A673 (cell line): Measurements from ENCODE around the gene PTGES2. TPM values are rescaled to one million over a fixed set of nuclear protein-coding genes. Genes with fewer than 3 reads are reported as not detected.

Experiments
- BruUV-seq: library from RNA; stranded (reverse); fragments of 400-500 nt; replicated peaks from 2 replicates; lab custom pipeline; 2021; lab: Mats Ljungman, UMichigan
- CTCF ChIA-PET: fragments of 300-600 bp; sonication (Branson Sonifier 250); formaldehyde crosslinking; loops from one replicate; lab custom pipeline; 2022; ENCODE audit warnings: antibody characterized with exemption; lab: Charles Lee
- POLR2A ChIA-PET: fragments of 300-600 bp; sonication (Branson Sonifier 250); formaldehyde crosslinking; loops from one replicate; lab custom pipeline; 2022; ENCODE audit warnings: antibody characterized with exemption; ENCODE audit not compliant: low non-redundant PET; lab: Charles Lee
- DNase-seq: peaks from one replicate; pipeline ENCODE4 v3.0.0-alpha.2; 2015; ENCODE audit warnings: low spot score
- H3K27ac ChIP-seq: fragments of 200-600 bp; sonication (generic); 2 replicates; pipeline ENCODE4 v1.5.1; 2016; ENCODE audit warnings: mixed run types, low read depth, mild to moderate bottlenecking, mixed read lengths, antibody characterized with exemption, low read length; ENCODE audit not compliant: poor library complexity, severe bottlenecking
- H3K27me3 ChIP-seq: fragments of 200-600 bp; sonication (generic); replicated peaks from 2 replicates; pipeline ENCODE4 v1.6.1; 2017; ENCODE audit warnings: mixed run types, low read depth, mild to moderate bottlenecking, mixed read lengths, antibody characterized with exemption, low read length; ENCODE audit not compliant: insufficient read depth, poor library complexity
- H3K36me3 ChIP-seq: fragments of 200-600 bp; sonication (generic); 2 replicates; pipeline ENCODE4 v1.6.1; 2016; ENCODE audit warnings: mixed run types, mild to moderate bottlenecking, mixed read lengths, antibody characterized with exemption, low read length; ENCODE audit not compliant: insufficient read depth, poor library complexity, severe bottlenecking
- H3K4me1 ChIP-seq: fragments of 200-600 bp; sonication (generic); 2 replicates; pipeline ENCODE4 v1.6.1; 2017; ENCODE audit warnings: mixed run types, mild to moderate bottlenecking, mixed read lengths, antibody characterized with exemption, low read length; ENCODE audit not compliant: insufficient read depth, poor library complexity, severe bottlenecking
- H3K4me3 ChIP-seq: fragments of 200-600 bp; sonication (generic); 2 replicates; pipeline ENCODE4 v1.5.1; 2016; ENCODE audit warnings: low read depth, mixed run types, mild to moderate bottlenecking, mixed read lengths, low read length; ENCODE audit not compliant: poor library complexity, severe bottlenecking
- H3K9me3 ChIP-seq: fragments of 200-600 bp; sonication (generic); 2 replicates; pipeline ENCODE4 v1.6.1; 2016; ENCODE audit warnings: mixed run types, low read depth, mild to moderate bottlenecking, mixed read lengths, antibody characterized with exemption, low read length; ENCODE audit not compliant: poor library complexity, severe bottlenecking
- CTCF ChIP-seq: fragments of 300-800, 200-600 bp; sonication (generic); conservative IDR thresholded peaks from 2 replicates; pipeline ENCODE4 v1.5.1; 2017; ENCODE audit warnings: low read depth, mild to moderate bottlenecking, antibody characterized with exemption, low read length, moderate library complexity, mixed read lengths
- EZH2 ChIP-seq: fragments of 200-600 bp; sonication (generic); IDR thresholded peaks from 2 replicates; pipeline ENCODE4 v1.6.1; 2017; ENCODE audit warnings: borderline replicate concordance, low read depth, mild to moderate bottlenecking, mixed read lengths, antibody characterized with exemption, low read length; ENCODE audit not compliant: poor library complexity, severe bottlenecking
- intact Hi-C: fragments of 100-400 bp; cut with micrococcal nuclease; formaldehyde crosslinking; loops from one replicate; pipeline ENCODE4 v1.10.0; 2022; ENCODE audit not compliant: unreplicated experiment
- total RNA-seq: library from RNA; stranded (reverse); gene quantifications from 2 replicates; pipeline ENCODE4 v1.2.3, GENCODE V29; 2021

PTGES2 gene
- total RNA-seq, 1 experiment from 2014 or later = 122 TPM

GRCh38 chr9:128143525-128144238 is 16.2 kb upstream of the PTGES2 start:
- Histone ChIP-seq H3K4me1 (no peaks in the 10 kb centered on the region), H3K27ac (no peak overlapping the region), H3K4me3 (no peak overlapping the region), H3K27me3 (no peaks in the 10 kb centered on the region), H3K9me3 (no peaks in the 10 kb centered on the region), H3K36me3 (no peaks in the 10 kb centered on the region)
- DNase-seq = no peak
- TF ChIP-seq CTCF (no peak), EZH2 (no peak)
- POLR2A ChIA-PET = no interaction called here
- no TSS peak for BruUV-seq
- intact Hi-C loops = no loop called here
- CTCF ChIA-PET = interaction anchor here (0.7 kb wide), 1 partner anchor 49 kb away, joined by 3 read pairs; no protein-coding TSS in a partner anchor

- Histone ChIP-seq H3K36me3 (no peaks in the 10 kb centered on the region), H3K27ac (no peak overlapping the region), H3K4me3 (no peak overlapping the region), H3K9me3 (no peaks in the 10 kb centered on the region), H3K4me1 (no peaks in the 10 kb centered on the region), H3K27me3 (no peaks in the 10 kb centered on the region)
- TF ChIP-seq CTCF (no peak), EZH2 (no peak)
- no TSS peak for BruUV-seq
- intact Hi-C loops = no loop called here
- DNase-seq = no peak
- ChIA-PET POLR2A (no interaction called here), CTCF (no interaction called here)
Measured at GRCh38 chr9:128142596-128142995, 15.1 kb upstream of the PTGES2 start.

GRCh38 chr9:128142061-128142460 is 14.5 kb upstream of the PTGES2 start:
- no peak for TF ChIP-seq EZH2
- no peak for TF ChIP-seq CTCF
- ChIA-PET POLR2A (no interaction called here), CTCF (no interaction called here)
- Histone ChIP-seq H3K4me3 (no peak overlapping the region), H3K27ac (no peak overlapping the region), H3K27me3 (no peaks in the 10 kb centered on the region), H3K4me1 (no peaks in the 10 kb centered on the region), H3K36me3 (no peaks in the 10 kb centered on the region), H3K9me3 (no peaks in the 10 kb centered on the region)
- DNase-seq = no peak
- intact Hi-C loops = no loop called here
- BruUV-seq = no TSS peak
